ENCODE data around the gene DISP1.

DNA sequence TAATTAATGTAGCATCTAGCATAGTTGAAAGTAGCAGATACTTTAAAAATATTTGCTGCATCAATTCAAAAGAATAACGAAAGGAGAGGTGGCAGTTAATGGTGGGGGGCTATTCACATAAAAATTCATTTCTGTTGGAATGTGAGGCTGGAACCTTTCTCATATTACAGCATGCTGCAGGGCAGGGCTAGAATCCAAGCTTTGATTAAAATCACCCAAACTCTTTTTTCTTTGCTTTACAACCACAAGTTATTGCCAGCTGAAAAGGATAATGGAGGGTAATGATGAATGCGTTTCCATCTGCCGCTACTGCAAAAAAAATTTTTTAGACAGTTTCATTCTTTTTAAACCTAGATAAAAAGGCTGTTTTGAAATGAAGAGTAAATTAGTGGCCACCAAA lies 9.8 kb downstream of the DISP1 start:
- TF ChIP-seq, protein P1, sequence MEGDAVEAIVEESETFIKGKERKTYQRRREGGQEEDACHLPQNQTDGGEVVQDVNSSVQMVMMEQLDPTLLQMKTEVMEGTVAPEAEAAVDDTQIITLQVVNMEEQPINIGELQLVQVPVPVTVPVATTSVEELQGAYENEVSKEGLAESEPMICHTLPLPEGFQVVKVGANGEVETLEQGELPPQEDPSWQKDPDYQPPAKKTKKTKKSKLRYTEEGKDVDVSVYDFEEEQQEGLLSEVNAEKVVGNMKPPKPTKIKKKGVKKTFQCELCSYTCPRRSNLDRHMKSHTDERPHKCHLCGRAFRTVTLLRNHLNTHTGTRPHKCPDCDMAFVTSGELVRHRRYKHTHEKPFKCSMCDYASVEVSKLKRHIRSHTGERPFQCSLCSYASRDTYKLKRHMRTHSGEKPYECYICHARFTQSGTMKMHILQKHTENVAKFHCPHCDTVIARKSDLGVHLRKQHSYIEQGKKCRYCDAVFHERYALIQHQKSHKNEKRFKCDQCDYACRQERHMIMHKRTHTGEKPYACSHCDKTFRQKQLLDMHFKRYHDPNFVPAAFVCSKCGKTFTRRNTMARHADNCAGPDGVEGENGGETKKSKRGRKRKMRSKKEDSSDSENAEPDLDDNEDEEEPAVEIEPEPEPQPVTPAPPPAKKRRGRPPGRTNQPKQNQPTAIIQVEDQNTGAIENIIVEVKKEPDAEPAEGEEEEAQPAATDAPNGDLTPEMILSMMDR (IDR thresholded peaks at IDR 0.05; ENCODE audit: low read length) = no peak
- no peak for TF ChIP-seq EZH2 (optimal IDR thresholded peaks at IDR 0.05; ENCODE audit: low read depth, low read length)

Measured in MM.1S (cell line).